HG03571 (cell line): ENCODE results near the gene SNAP23.
"Not testable (repeated sequence)": the region's sequence is repeated elsewhere in the genome, so short reads cannot be mapped to it uniquely, and the experiment has no call there.

ENCODE experiments used
- ATAC-seq: cut with Tn5 transposase; IDR thresholded peaks from one replicate; pipeline ENCODE4 v1.9.1; 2021; ENCODE audit not compliant: unreplicated experiment

SNAP23 gene

GRCh38 chr15:42556550-42557207 is 61.2 kb downstream of the SNAP23 start:
- not testable (repeated sequence) for ATAC-seq

GRCh38 chr15:42558739-42559138 is 63.3 kb downstream of the SNAP23 start:
- ATAC-seq: no peak

- peak; percentile 83 for ATAC-seq
Observed at GRCh38 chr15:42575188-42576039, 80.0 kb downstream of the SNAP23 start, which contains the start of gene STARD9. STARD9 (plus strand) TSS chr15:42575606; CDS start chr15:42575716, 110 bp downstream.

- ATAC-seq: no peak
Observed at GRCh38 chr15:42576040-42576594, 80.7 kb downstream of the SNAP23 start.

- ATAC-seq: no peak
Observed at GRCh38 chr15:42576776-42577175, 81.3 kb downstream of the SNAP23 start.

GRCh38 chr15:42577514-42578031 is 82.1 kb downstream of the SNAP23 start:
- ATAC-seq: no peak

- no peak for ATAC-seq
Observed at GRCh38 chr15:42578984-42579537, 83.6 kb downstream of the SNAP23 start.

GRCh38 chr15:42581272-42581730 is 85.9 kb downstream of the SNAP23 start:
- peak; percentile 60 for ATAC-seq
